CD4-positive, alpha-beta T cell treated with Interleukin-10 for 1 hour (primary cell): ENCODE measurements around the gene INTS11.

Experiments
- DNase-seq: peaks from one replicate; pipeline ENCODE4 v3.0.0-alpha.2; 2020

INTS11 gene

GRCh38 chr1:1357871-1358432 lies 33.5 kb upstream of the INTS11 start:
- no peak for DNase-seq

- no peak for DNase-seq
Observed at GRCh38 chr1:1356796-1357401, 32.4 kb upstream of the INTS11 start.

GRCh38 chr1:1356166-1356795 lies 31.8 kb upstream of the INTS11 start:
- no peak for DNase-seq

- DNase-seq = no peak
Observed at GRCh38 chr1:1355416-1355815, 31.0 kb upstream of the INTS11 start.

GRCh38 chr1:1354271-1355247 lies 30.1 kb upstream of the INTS11 start:
- peak; percentile 25 for DNase-seq

- DNase-seq = no peak
Observed at GRCh38 chr1:1353389-1354151, 29.1 kb upstream of the INTS11 start.

GRCh38 chr1:1352786-1353388 lies 28.4 kb upstream of the INTS11 start:
- no peak for DNase-seq

- no peak for DNase-seq
Observed at GRCh38 chr1:1351511-1352427, 27.3 kb upstream of the INTS11 start.

GRCh38 chr1:1349256-1350012 lies 25.0 kb upstream of the INTS11 start, which contains the start of gene DVL1:
Gene DVL1, minus strand, starts transcription at chr1:1349418. Its CDS starts 353 bp downstream, at chr1:1349065.
- DNase-seq = peak; percentile 73

GRCh38 chr1:1348420-1349255 lies 24.2 kb upstream of the INTS11 start:
- no peak for DNase-seq

GRCh38 chr1:1347663-1348419 lies 23.4 kb upstream of the INTS11 start:
- DNase-seq = no peak

- DNase-seq = no peak
Observed at GRCh38 chr1:1347026-1347595, 22.7 kb upstream of the INTS11 start.

GRCh38 chr1:1346501-1346890 lies 22.0 kb upstream of the INTS11 start:
- DNase-seq = no peak

- no peak for DNase-seq
Observed at GRCh38 chr1:1345860-1346500, 21.5 kb upstream of the INTS11 start.

GRCh38 chr1:1345384-1345783 lies 20.9 kb upstream of the INTS11 start:
- no peak for DNase-seq

- no peak for DNase-seq
Observed at GRCh38 chr1:1344655-1345361, 20.3 kb upstream of the INTS11 start.
